Measurements from ENCODE around the gene PHACTR1.

DNA sequence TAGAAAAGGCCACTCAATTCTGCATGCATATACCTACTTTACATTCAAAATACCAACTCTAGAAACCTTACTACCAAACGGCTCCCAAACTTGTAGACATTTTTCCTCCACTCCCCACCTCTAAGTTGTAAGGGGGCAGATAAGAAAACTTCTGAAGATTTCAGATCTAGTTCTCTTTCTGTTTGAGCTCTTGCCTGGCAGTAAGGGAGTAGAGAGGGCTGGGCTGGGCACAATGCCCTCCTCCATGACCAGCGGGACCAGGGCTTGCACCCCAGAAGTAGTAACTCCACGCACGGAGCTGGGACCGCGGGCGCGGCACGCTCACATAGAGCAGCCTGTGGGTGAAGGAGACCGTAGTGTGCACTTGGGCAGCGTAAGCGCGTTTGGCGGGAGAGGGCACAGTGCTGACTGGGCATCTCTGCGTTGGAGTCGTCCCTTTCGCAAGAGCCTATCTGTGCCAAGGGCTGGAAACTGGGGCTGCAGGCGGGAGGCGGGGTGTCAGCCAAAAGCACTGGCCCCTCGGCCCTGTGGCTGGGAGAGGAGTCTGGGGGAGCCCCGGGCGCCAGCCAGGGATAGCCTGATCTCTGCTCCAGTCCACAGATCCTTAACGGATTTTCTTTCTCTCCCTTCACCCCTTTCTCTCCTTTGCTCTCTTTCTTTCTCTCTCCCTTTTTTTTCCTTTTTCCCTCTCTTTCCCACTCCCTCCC is 32.4 kb downstream of the PHACTR1 start:
- TF ChIP-seq, protein P1, sequence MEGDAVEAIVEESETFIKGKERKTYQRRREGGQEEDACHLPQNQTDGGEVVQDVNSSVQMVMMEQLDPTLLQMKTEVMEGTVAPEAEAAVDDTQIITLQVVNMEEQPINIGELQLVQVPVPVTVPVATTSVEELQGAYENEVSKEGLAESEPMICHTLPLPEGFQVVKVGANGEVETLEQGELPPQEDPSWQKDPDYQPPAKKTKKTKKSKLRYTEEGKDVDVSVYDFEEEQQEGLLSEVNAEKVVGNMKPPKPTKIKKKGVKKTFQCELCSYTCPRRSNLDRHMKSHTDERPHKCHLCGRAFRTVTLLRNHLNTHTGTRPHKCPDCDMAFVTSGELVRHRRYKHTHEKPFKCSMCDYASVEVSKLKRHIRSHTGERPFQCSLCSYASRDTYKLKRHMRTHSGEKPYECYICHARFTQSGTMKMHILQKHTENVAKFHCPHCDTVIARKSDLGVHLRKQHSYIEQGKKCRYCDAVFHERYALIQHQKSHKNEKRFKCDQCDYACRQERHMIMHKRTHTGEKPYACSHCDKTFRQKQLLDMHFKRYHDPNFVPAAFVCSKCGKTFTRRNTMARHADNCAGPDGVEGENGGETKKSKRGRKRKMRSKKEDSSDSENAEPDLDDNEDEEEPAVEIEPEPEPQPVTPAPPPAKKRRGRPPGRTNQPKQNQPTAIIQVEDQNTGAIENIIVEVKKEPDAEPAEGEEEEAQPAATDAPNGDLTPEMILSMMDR (IDR thresholded peaks at IDR 0.05), result no peak
- TF ChIP-seq POLR2A (IDR thresholded peaks at IDR 0.05), result no peak
